SKM-1 (cell line): Measurements from ENCODE around the gene NAXD.
"Not testable (repeated sequence)": the region's sequence is repeated elsewhere in the genome, so short reads cannot be mapped to it uniquely, and the experiment has no call there.

Experiments used
- DNase-seq: peaks from one replicate; lab custom pipeline; 2025; ENCODE audit not compliant: unreplicated experiment; lab: John Stamatoyannopoulos, UW

The NAXD gene

GRCh38 chr13:110662777-110663443 is 47.6 kb downstream of the NAXD start:
- no peak for DNase-seq

DNA sequence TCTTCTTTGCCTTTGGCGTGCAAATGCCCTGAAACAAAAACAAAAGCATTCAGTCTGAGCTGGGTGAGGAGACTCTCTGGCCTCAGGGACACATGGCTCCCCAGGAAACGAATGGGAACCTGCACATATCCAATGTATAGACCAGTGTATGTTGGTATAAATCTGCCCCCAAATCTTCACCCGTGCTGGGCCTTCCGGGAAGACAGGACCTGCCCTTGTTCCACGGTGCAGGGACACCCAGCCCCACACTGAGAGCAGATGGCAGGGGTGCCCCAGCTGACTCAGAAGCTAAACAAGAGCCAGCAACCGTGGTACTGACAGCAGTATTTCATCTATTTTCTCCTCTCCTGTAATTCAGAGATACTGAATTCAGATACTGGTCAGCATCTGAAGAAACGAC is 48.1 kb downstream of the NAXD start:
- DNase-seq = no peak

GRCh38 chr13:110664041-110664440 is 48.7 kb downstream of the NAXD start:
- no peak for DNase-seq

- no peak for DNase-seq
Measured at GRCh38 chr13:110664673-110665072, 49.3 kb downstream of the NAXD start.

GRCh38 chr13:110665491-110666254 is 50.3 kb downstream of the NAXD start:
- peak; percentile 82 for DNase-seq

GRCh38 chr13:110666255-110666533 is 50.8 kb downstream of the NAXD start:
- no peak for DNase-seq

DNA sequence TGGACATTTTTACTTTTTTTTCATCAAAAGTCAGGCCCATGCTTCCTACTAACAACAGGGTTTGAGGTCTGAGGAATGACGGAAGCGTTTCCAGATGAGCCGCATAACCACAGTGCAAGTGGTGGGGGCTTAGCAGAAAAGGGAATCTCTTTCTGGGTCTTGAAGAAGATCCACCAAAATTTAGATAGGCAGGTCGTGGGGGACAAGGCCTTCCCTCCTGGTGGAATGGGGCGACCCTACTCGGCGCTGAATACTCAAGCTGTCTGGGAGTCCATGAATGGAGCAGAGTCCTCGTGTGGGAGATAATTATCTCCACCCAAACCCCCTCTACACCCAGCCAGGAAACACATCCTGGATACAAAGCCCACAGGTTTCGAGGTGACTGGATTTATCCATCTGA is 53.7 kb downstream of the NAXD start:
- no peak for DNase-seq

GRCh38 chr13:110669814-110670213 is 54.5 kb downstream of the NAXD start:
- DNase-seq = not testable (repeated sequence)

DNA sequence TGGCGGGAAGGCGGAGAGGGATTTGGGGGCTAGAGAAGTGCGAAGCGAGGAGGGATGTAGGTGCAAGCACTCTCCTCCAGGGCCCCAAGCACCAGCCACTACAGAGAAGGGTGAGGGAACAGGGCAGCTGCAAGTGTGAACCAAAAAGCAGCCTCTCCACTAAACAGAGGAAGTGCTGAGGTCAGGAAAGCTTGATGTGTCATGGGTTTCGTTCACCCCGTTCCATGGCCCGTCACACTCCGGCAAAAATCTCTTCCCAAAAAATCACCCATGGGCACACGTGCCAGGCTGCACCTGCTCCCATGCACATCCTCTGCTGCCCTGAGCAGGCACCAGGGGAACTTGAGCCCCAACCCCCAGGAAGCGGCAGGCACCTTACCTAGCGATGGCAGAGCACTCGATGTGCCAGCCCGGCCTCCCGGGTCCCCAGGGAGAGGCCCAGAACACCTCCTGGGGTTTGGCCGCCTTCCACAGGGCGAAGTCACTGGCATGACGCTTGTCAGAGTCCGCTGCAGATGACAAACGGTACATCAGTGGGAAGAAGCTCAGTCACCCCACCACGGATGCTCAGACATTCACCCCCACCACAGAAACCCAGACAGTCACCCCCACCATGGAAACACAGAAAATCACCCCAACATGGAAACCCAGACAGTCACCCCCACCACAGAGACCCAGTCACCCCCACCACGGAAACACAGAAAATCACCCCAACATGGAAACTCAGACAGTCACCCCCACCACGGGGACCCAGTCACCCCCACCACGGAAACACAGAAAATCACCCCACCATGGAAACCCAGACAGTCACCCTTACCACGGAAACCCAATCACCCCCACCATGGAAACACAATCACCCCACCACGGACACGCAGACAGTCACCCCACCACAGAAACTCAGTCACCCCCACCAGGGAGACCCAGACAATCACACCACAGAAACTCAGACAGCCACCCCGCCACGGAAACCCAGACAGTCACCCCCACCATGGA is 61.5 kb downstream of the NAXD start:
- no peak for DNase-seq

- DNase-seq = no peak
Measured at GRCh38 chr13:110677731-110678545, 62.6 kb downstream of the NAXD start.

GRCh38 chr13:110680852-110681251 is 65.5 kb downstream of the NAXD start:
- no peak for DNase-seq

DNA sequence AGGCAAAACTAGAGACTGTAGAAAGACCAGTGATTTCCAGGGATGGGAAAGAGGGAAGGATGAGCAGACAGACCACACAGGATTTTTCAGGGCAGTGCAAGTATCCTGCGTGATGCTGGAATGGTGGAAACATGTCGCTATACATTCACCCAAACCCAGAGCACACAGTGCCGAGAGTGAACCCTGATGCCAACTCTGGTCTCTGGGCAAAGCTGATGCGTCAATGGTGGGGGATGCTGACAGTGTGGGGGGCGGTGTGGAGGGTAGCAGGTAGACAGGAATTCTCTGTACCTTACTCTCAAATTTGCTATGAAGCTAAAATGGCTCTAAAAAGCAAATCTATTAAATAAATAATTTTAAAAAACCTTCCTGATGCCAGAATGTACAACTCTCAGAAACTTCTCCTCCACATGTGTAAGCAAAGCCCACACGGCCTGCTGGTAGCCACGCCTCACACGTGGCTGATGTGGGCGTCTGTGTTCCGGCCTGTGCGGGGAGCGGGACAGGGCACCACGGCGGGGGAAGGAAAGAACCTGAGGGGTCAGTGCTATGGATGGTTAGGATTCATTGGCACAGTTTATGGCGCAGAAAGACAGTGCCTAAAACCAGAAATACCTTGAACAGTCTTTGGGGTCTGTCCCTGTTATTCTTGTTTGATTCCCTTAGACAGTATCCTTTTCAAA is 66.7 kb downstream of the NAXD start:
- no peak for DNase-seq

DNA sequence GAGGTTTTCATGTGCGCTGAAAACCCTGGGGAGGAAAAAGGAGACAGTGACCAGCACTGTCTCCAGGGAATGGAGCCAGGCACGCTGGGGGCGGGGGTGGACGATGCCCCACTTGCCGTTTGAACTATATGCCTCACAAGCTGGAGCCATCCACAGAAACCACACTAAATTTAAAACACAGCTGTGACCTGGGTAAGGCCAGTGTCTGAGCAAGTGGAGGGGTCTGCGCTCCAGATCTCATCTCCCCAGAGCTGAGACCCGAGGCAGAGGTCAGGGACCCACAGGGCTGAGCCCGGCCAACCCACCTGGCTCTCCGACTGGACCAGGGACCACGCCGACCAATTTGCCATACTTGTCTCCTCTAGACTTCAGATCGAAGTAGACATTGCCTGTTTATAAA is 67.4 kb downstream of the NAXD start:
- DNase-seq = no peak

- no peak for DNase-seq
Measured at GRCh38 chr13:110683203-110683883, 68.0 kb downstream of the NAXD start.

- no peak for DNase-seq
Measured at GRCh38 chr13:110683921-110684320, 68.6 kb downstream of the NAXD start.

GRCh38 chr13:110684388-110685056 is 69.2 kb downstream of the NAXD start:
- DNase-seq = no peak

DNA sequence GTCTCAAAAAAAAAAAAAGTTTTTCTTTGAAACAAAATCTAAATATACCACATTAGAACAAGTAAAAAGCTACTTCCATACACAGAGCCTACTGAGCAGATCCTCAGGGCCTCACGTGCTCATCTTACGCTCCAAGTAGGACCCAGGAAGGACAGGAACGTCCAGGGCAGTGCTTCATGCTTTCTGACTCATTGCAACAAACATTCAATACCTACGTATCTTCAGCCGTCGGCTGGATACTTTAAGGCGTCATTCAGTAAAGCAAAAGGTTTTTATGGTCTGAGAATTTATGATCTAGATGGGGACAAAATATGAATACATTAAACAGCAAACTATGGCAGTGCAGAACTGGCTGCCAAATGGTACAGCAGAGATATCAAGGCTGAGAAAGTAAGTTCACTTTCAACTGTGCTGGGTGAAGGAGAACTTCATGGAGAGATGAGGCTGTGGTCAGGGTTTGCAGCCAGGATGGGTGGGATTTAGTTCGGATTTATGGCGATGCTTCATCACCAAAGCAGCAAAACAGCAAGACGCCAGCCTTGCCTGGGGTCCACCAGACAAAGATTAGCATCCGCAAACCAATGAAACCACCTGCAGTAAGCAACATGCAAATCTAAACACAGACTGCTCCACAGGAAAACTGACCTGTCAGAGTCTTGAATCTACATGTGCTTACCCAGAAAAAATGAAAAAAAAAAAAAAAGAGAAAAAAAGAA is 70.1 kb downstream of the NAXD start:
- DNase-seq = no peak

DNA sequence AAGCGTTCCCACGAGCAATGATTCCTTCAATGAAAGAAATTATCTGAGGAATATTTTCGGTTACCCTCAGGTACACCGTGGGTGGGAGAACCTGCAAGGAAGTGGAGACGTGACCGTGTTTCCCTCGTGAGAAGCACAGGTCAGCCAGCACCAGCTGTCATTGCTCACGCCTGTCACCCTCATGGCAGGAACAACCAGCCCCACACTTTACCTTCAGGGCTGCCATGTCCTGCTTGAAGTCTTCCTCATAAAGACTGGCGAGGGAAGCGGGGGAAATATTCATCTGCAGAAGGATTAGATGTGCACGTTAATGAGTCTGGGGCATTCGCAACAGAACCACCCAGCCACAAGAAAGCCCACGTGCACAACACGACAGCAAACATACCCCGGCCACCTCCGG is 72.4 kb downstream of the NAXD start:
- DNase-seq = no peak

DNA sequence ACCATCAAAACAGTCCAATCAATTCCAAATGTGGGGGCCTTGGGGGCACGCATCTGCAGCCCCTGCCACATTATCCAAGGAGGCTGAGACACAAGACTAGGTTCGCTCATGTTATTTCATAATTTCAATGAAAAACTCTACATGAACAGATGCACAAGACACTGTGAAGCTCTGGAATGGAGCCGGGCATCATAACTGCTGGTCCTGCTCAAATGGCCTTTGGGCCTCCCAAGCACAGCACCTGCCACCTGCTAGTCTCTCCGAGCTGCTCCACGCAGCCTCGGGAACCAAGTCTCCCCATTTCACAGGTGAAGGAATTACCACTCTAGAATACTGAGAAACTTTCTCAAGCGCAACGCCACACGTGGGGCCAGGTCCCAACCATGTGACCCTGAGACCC is 73.7 kb downstream of the NAXD start:
- DNase-seq = no peak
